Activated T-cell treated with anti-CD3 and anti-CD28 coated beads, Interleukin-2, amount 50 U/mL, for 24 hours (primary cell): Measurements from ENCODE around the gene PPP3CA.

Experiments
- DNase-seq: peaks from one replicate; pipeline ENCODE4 v3.0.0-alpha.2; 2020
- H3K27ac Mint-ChIP-seq: 2 replicates; pipeline ENCODE4 v1.8.0; 2020; ENCODE audit warnings: mild to moderate bottlenecking, mixed read lengths
- H3K27me3 Mint-ChIP-seq: 2 replicates; pipeline ENCODE4 v1.8.0; 2020; ENCODE audit warnings: mixed read lengths
- H3K36me3 Mint-ChIP-seq: 2 replicates; pipeline ENCODE4 v1.8.0; 2020; ENCODE audit warnings: low read depth, mixed read lengths
- H3K4me1 Mint-ChIP-seq: 2 replicates; pipeline ENCODE4 v1.8.0; 2020; ENCODE audit warnings: low read depth, mixed read lengths
- H3K4me3 Mint-ChIP-seq: 2 replicates; pipeline ENCODE4 v1.8.0; 2020; ENCODE audit warnings: mild to moderate bottlenecking, moderate library complexity, mixed read lengths
- H3K9me3 Mint-ChIP-seq: 2 replicates; pipeline ENCODE4 v1.8.0; 2020; ENCODE audit warnings: mixed read lengths

Gene PPP3CA

DNA sequence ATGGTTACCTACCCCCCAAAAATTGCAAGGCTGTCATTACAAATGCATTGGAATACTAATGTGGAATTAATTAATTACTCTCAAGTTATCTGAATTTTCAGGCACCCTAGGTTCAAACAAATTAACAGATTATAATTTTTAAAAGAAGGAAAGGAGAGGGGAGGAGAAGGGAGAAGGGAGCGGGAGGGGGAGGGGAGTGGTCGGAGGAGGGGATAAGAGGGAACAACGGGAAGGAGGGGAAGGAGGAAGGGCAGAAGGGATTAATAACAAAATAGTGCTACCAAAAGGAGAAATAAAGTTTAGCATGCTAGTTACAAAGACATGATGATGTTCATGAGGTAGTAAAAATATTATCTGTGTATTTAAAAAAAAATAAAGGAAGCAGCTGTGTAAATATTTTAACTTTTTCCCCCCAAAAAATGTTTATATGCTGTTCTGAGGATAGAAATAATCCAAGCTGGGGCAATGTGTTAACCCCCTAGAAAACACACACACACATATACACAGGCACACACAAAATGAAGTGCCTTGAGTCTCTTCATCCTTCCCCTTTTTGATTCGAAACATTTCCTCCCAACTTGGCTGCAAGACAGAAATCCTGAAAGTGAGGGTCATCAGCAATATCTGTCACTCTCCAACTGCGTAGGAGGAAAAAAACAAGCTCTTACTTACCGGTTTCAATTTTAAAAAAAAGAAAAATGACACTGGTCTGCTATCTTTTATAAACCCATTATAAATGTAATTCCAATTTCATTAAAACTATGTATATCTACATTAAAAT is 58.8 kb downstream of the PPP3CA start:
- H3K27me3 Mint-ChIP-seq, result no peaks in the 10 kb centered on the region
- no peaks in the 10 kb centered on the region for H3K36me3 Mint-ChIP-seq
- no peak overlapping the region for H3K27ac Mint-ChIP-seq
- peaks cover 46% of the 10 kb centered on the region for H3K4me1 Mint-ChIP-seq
- H3K4me3 Mint-ChIP-seq, result no peak overlapping the region
- DNase-seq, result no peak
- H3K9me3 Mint-ChIP-seq, result no peaks in the 10 kb centered on the region

DNA sequence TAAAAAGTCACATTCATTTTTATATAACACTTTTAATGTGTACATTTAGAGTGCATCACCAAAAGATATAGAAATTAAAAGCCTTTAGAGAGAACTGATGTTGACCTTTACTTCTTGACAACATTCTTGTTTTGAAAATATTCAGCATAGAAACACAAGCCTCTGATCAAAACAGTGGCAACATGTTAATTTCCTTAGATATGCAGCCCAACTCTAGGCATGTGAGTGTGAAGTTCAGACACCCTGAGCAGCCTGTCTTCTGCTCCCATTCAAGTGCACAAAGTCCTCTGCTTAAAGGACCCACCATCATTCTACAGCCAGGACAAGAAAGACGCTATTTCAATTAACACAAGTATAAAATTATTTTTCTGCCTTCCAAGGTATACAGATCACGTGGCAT is 60.0 kb downstream of the PPP3CA start:
- H3K4me1 Mint-ChIP-seq, result peaks cover 59% of the 10 kb centered on the region
- H3K27ac Mint-ChIP-seq, result no peak overlapping the region
- no peak overlapping the region for H3K4me3 Mint-ChIP-seq

DNA sequence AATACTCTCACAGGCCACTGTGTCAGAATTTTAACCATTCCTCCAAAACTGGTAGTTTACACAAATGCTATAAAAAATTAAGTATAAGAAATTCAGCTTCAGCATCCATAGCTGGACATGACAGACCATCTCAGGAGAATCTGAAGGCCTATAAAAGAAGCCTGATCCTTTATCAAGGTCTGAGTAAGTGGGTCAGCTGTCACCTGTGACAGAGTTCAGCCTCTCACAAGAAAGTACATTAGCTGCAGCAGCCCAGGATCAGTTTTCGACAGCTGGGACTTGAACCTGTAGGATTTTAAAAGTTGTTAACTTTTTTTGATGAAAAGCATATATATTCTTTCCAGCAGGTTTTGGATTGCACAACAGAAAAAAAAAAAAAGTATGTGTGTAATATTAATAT is 60.7 kb downstream of the PPP3CA start:
- Mint-ChIP-seq H3K4me1 (peaks cover 65% of the 10 kb centered on the region), H3K9me3 (no peaks in the 10 kb centered on the region), H3K4me3 (no peak overlapping the region), H3K36me3 (no peaks in the 10 kb centered on the region), H3K27me3 (no peaks in the 10 kb centered on the region), H3K27ac (no peak overlapping the region)
- no peak for DNase-seq

More for the DNA sequence above, 60.0 kb downstream of the PPP3CA start:
- no peak for DNase-seq
- Mint-ChIP-seq H3K27me3 (no peaks in the 10 kb centered on the region), H3K9me3 (no peaks in the 10 kb centered on the region), H3K36me3 (no peaks in the 10 kb centered on the region)

GRCh38 chr4:101285985-101286384 is 61.3 kb downstream of the PPP3CA start:
- no peak for DNase-seq
- Mint-ChIP-seq H3K36me3 (no peaks in the 10 kb centered on the region), H3K9me3 (no peaks in the 10 kb centered on the region), H3K27me3 (no peaks in the 10 kb centered on the region), H3K4me1 (peaks cover 61% of the 10 kb centered on the region), H3K4me3 (no peak overlapping the region), H3K27ac (no peak overlapping the region)

DNA sequence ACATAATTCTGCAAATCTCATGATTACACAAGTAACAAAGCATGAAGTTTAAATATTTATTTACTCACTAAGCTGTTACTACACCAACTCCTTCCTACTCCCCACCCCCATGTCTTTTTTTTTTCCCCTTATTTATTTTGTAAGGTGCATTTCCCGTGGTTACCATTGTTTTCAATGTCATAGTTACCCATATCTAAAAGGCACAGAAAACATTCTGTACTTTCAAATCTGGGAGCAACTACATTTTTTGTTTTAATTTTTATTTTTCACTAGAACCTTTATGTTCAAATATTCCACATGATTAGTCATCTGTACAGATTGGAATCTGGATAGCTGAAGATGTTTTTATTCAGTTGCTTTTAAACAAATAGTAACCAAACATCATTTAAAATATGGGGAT is 62.8 kb downstream of the PPP3CA start:
- no peak for DNase-seq
- Mint-ChIP-seq H3K4me1 (peaks cover 63% of the 10 kb centered on the region), H3K4me3 (no peak overlapping the region), H3K27ac (no peak overlapping the region), H3K36me3 (no peaks in the 10 kb centered on the region), H3K9me3 (no peaks in the 10 kb centered on the region), H3K27me3 (no peaks in the 10 kb centered on the region)

GRCh38 chr4:101283434-101283833 is 63.9 kb downstream of the PPP3CA start:
- no peak overlapping the region for H3K27ac Mint-ChIP-seq
- no peak overlapping the region for H3K4me3 Mint-ChIP-seq
- DNase-seq, result no peak
- no peaks in the 10 kb centered on the region for H3K9me3 Mint-ChIP-seq
- peaks cover 66% of the 10 kb centered on the region for H3K4me1 Mint-ChIP-seq
- H3K36me3 Mint-ChIP-seq, result no peaks in the 10 kb centered on the region
- no peaks in the 10 kb centered on the region for H3K27me3 Mint-ChIP-seq

- Mint-ChIP-seq H3K27me3 (no peaks in the 10 kb centered on the region), H3K27ac (no peak overlapping the region), H3K4me3 (peak overlapping the region; percentile 3), H3K9me3 (no peaks in the 10 kb centered on the region), H3K36me3 (no peaks in the 10 kb centered on the region), H3K4me1 (peaks cover 60% of the 10 kb centered on the region)
- DNase-seq, result peak; percentile 37
These were observed 65.1 kb downstream of the PPP3CA start for GRCh38 chr4:101282076-101282844.

DNA sequence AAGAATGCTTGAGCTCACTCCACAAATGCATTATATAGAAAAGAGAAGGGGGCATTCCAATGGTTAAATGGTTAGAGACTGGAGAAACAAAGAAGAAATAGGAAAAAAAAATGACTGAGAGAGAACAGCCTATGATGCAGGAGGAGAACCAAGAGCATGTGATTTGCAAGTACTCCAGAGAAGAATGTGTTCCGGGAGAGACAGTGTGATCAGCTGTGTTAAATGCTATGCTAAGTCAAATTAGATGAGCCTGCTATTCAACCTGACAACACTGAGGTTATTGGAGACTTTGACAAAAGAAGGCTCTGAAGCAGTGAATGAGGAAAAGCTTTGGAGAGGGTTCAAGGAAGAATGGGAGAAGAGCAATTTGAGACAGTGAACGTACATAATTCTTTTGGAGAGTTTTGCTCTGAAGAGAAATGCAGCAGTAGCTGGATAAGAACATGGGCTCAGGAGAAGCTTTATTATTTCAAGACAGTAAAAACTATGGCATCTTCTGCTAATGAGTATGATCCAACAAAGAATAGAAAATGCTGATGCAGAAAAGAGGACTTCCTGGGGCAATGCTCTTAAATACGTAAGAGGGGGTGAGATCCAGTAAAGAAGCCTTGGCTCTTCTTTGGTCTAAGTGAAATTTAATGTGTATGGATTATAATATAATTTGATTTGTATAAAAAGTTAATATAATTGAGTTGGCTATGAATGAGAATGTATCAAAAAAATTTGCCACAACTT is 66.3 kb downstream of the PPP3CA start:
- Mint-ChIP-seq H3K9me3 (no peaks in the 10 kb centered on the region), H3K36me3 (no peaks in the 10 kb centered on the region), H3K27ac (no peak overlapping the region), H3K4me3 (no peak overlapping the region), H3K4me1 (peaks cover 62% of the 10 kb centered on the region), H3K27me3 (no peaks in the 10 kb centered on the region)
- DNase-seq, result no peak

GRCh38 chr4:101279377-101279871 is 67.9 kb downstream of the PPP3CA start:
- Mint-ChIP-seq H3K4me1 (peaks cover 56% of the 10 kb centered on the region), H3K4me3 (peak overlapping the region; percentile 5), H3K27ac (no peak overlapping the region), H3K27me3 (no peaks in the 10 kb centered on the region), H3K36me3 (no peaks in the 10 kb centered on the region), H3K9me3 (no peaks in the 10 kb centered on the region)
- DNase-seq, result no peak

DNA sequence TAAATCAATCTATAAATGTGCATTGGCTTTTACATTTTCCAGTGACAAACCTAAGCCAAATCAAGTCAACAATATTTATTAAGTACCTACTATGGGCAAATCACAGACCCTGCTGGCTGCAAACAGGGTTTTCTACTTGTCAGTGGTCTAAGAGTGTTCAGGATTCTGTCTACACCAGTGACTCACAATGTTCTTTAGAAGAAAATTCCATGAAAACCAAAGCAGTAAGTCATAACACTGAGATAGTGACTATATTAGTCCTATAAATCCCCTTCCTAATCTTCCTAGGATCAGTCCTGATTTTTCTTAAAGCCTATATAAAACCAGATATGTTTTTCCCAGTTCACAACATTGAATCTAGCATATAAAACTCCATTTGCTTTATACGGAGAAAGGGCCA is 69.7 kb downstream of the PPP3CA start:
- no peaks in the 10 kb centered on the region for H3K36me3 Mint-ChIP-seq
- H3K4me1 Mint-ChIP-seq, result peaks cover 45% of the 10 kb centered on the region
- H3K27ac Mint-ChIP-seq, result no peak overlapping the region
- H3K9me3 Mint-ChIP-seq, result no peaks in the 10 kb centered on the region
- no peak overlapping the region for H3K4me3 Mint-ChIP-seq
- no peak for DNase-seq
- H3K27me3 Mint-ChIP-seq, result no peaks in the 10 kb centered on the region

- Mint-ChIP-seq H3K9me3 (no peaks in the 10 kb centered on the region), H3K27me3 (no peaks in the 10 kb centered on the region), H3K27ac (no peak overlapping the region), H3K36me3 (no peaks in the 10 kb centered on the region), H3K4me1 (peaks cover 39% of the 10 kb centered on the region), H3K4me3 (no peak overlapping the region)
- no peak for DNase-seq
These were observed 70.7 kb downstream of the PPP3CA start for GRCh38 chr4:101276661-101277060.

GRCh38 chr4:101274888-101275752 is 72.2 kb downstream of the PPP3CA start:
- no peaks in the 10 kb centered on the region for H3K36me3 Mint-ChIP-seq
- H3K9me3 Mint-ChIP-seq, result no peaks in the 10 kb centered on the region
- no peak overlapping the region for H3K27ac Mint-ChIP-seq
- no peak overlapping the region for H3K4me3 Mint-ChIP-seq
- H3K4me1 Mint-ChIP-seq, result peaks cover 37% of the 10 kb centered on the region
- DNase-seq, result no peak
- no peaks in the 10 kb centered on the region for H3K27me3 Mint-ChIP-seq

- H3K4me3 Mint-ChIP-seq, result no peak overlapping the region
- H3K36me3 Mint-ChIP-seq, result no peaks in the 10 kb centered on the region
- H3K4me1 Mint-ChIP-seq, result peaks cover 25% of the 10 kb centered on the region
- no peak overlapping the region for H3K27ac Mint-ChIP-seq
- H3K9me3 Mint-ChIP-seq, result no peaks in the 10 kb centered on the region
- no peak for DNase-seq
- H3K27me3 Mint-ChIP-seq, result no peaks in the 10 kb centered on the region
These were observed 75.8 kb downstream of the PPP3CA start for GRCh38 chr4:101271516-101271915.

DNA sequence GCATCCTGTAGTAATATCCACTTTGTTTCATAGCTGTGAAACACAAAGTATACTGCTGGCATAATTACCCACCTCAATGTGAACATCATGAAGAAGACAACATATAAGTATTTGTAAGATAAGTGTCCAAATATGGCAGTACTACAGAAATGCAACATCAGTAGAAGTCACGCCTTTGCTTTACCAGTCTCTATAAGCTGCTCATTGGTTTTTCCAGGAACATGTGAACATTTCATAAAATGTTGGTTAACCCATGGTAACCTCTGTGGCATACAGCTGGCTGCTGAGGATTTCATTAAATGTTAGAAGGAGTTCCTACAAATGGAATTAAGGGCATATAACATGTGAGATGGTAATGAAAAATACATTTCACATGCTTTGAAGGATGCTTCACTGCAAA is 77.6 kb downstream of the PPP3CA start:
- Mint-ChIP-seq H3K4me3 (no peak overlapping the region), H3K36me3 (no peaks in the 10 kb centered on the region), H3K27me3 (no peaks in the 10 kb centered on the region), H3K9me3 (no peaks in the 10 kb centered on the region), H3K27ac (no peak overlapping the region), H3K4me1 (peaks cover 25% of the 10 kb centered on the region)
- DNase-seq, result no peak
